ENCODE measurements around the gene MPZL1. TPM values are rescaled to one million over a fixed set of nuclear protein-coding genes. Genes with fewer than 3 reads are reported as not detected.

Gene MPZL1
- total and polyA plus RNA-seq, 2 of the 8 experiments (the other 6 are each of a cell fraction or from before 2014, with no cell fraction given) = 37.8 to 120 TPM

- TF ChIP-seq RNF2 (IDR thresholded peaks at IDR 0.05; ENCODE audit: borderline replicate concordance, low read depth, low read length, missing control alignments, poor library complexity, severe bottlenecking) (no peak), CTCF (IDR thresholded peaks at IDR 0.05; ENCODE audit: control extremely low read depth in 1 of 3, insufficient read depth in 1 of 3, low read depth in 1 of 3, low read length in 3 of 3) (peak; percentile 20 to 24 (median 23); a peak in 3 of 4 replicates)
Observed at GRCh38 chr1:167720965-167721616, 691 bp upstream of the MPZL1 start (continued).
